ENCODE measurements around the gene BABAM2. TPM values are rescaled to one million over a fixed set of nuclear protein-coding genes. Genes with fewer than 3 reads are reported as not detected.
A peak's percentile ranks its signal among the peaks of the same experiment; 100 is the strongest.

BABAM2 gene
- total RNA-seq, 2 donors from 2014 or later, result 32.2 to 33.5 TPM

GRCh38 chr2:28362991-28363521, 472.5 kb downstream of the BABAM2 start:
- intact Hi-C loops (cut with DNase I), result no loop called here
- no peak for DNase-seq
- no peak overlapping the region for H3K4me3 ChIP-seq
- H3K9ac ChIP-seq (ENCODE audit: low read depth in 2 of 2, low read length in 2 of 2), result no peak overlapping the region
- no peaks in the 10 kb centered on the region for H3K27me3 ChIP-seq
- no peak overlapping the region for H3K27ac ChIP-seq
- TF ChIP-seq, protein P1, sequence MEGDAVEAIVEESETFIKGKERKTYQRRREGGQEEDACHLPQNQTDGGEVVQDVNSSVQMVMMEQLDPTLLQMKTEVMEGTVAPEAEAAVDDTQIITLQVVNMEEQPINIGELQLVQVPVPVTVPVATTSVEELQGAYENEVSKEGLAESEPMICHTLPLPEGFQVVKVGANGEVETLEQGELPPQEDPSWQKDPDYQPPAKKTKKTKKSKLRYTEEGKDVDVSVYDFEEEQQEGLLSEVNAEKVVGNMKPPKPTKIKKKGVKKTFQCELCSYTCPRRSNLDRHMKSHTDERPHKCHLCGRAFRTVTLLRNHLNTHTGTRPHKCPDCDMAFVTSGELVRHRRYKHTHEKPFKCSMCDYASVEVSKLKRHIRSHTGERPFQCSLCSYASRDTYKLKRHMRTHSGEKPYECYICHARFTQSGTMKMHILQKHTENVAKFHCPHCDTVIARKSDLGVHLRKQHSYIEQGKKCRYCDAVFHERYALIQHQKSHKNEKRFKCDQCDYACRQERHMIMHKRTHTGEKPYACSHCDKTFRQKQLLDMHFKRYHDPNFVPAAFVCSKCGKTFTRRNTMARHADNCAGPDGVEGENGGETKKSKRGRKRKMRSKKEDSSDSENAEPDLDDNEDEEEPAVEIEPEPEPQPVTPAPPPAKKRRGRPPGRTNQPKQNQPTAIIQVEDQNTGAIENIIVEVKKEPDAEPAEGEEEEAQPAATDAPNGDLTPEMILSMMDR (IDR thresholded peaks at IDR 0.05), result no peak
- H3K9me3 ChIP-seq, result no peaks in the 10 kb centered on the region
- peaks cover 16% of the 10 kb centered on the region for H3K4me1 ChIP-seq
- no peaks in the 10 kb centered on the region for H3K36me3 ChIP-seq

GRCh38 chr2:28363686-28364280, 473.3 kb downstream of the BABAM2 start:
- H3K9me3 ChIP-seq, result no peaks in the 10 kb centered on the region
- H3K27me3 ChIP-seq, result no peaks in the 10 kb centered on the region
- H3K4me3 ChIP-seq, result no peak overlapping the region
- peaks cover 15% of the 10 kb centered on the region for H3K4me1 ChIP-seq
- H3K9ac ChIP-seq (ENCODE audit: low read depth in 2 of 2, low read length in 2 of 2), result no peak overlapping the region
- TF ChIP-seq, protein P1 (IDR thresholded peaks at IDR 0.05), result no peak
- no peak overlapping the region for H3K27ac ChIP-seq
- intact Hi-C loops (cut with DNase I), result no loop called here
- DNase-seq, result no peak
- no peaks in the 10 kb centered on the region for H3K36me3 ChIP-seq

- no peaks in the 10 kb centered on the region for H3K9me3 ChIP-seq
- H3K27me3 ChIP-seq, result no peaks in the 10 kb centered on the region
- no peak for DNase-seq
- intact Hi-C loops (cut with DNase I), result no loop called here
- no peak overlapping the region for H3K9ac ChIP-seq (ENCODE audit: low read depth in 2 of 2, low read length in 2 of 2)
- TF ChIP-seq, protein P1 (IDR thresholded peaks at IDR 0.05), result no peak
- peaks cover 8% of the 10 kb centered on the region for H3K4me1 ChIP-seq
- H3K27ac ChIP-seq, result no peak overlapping the region
- no peak overlapping the region for H3K4me3 ChIP-seq
- no peaks in the 10 kb centered on the region for H3K36me3 ChIP-seq
Measured at GRCh38 chr2:28364610-28365009, 474.1 kb downstream of the BABAM2 start.

DNA sequence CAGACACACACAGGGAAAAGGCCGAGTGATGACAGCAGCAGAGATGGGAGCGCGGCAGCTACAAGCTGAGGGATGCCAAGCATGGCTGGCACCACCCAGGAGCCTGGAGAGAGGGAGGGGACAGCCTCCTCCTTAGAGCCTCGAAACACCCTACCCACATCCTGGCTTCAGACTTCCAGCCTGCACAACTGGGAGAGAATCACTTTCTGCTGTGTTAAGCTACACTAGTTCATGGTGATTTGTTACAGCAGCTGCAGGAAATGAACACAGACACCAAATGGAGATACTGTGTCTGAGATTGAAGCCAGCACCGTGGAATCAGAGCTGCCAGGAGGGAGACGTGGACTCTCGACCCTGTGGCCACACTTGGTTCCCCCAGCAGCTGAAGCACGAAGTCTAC, 474.6 kb downstream of the BABAM2 start:
- Histone ChIP-seq H3K27ac (no peak overlapping the region), H3K36me3 (no peaks in the 10 kb centered on the region), H3K27me3 (no peaks in the 10 kb centered on the region), H3K4me3 (no peak overlapping the region), H3K9ac (ENCODE audit: low read depth in 2 of 2, low read length in 2 of 2) (peak overlapping the region in 1 of 2 donors; percentile 28), H3K4me1 (peaks cover 5% of the 10 kb centered on the region), H3K9me3 (no peaks in the 10 kb centered on the region)
- intact Hi-C loops (cut with DNase I), result no loop called here
- DNase-seq, result no peak
- TF ChIP-seq, protein P1 (IDR thresholded peaks at IDR 0.05), result no peak

GRCh38 chr2:28366149-28366495, 475.6 kb downstream of the BABAM2 start:
- Histone ChIP-seq H3K4me1 (peaks cover 5% of the 10 kb centered on the region), H3K9me3 (no peaks in the 10 kb centered on the region), H3K27ac (peak overlapping the region; percentile 68), H3K9ac (ENCODE audit: low read depth in 2 of 2, low read length in 2 of 2) (peak overlapping the region in 1 of 2 donors; percentile 88), H3K36me3 (no peaks in the 10 kb centered on the region), H3K27me3 (no peaks in the 10 kb centered on the region), H3K4me3 (no peak overlapping the region)
- intact Hi-C loops (cut with DNase I), result no loop called here
- TF ChIP-seq, protein P1 (IDR thresholded peaks at IDR 0.05), result no peak
- no peak for DNase-seq
